GM12874 (cell line): ENCODE data around the gene AFG3L2.

Experiments
- TF ChIP-seq, protein P1 (sequence below): IDR thresholded peaks from 2 replicates; pipeline ENCODE4 v1.5.1; 2011; ENCODE audit warnings: low read depth, mild to moderate bottlenecking, control low read depth, low read length, moderate library complexity; ENCODE audit not compliant: insufficient read depth

AFG3L2 gene

DNA sequence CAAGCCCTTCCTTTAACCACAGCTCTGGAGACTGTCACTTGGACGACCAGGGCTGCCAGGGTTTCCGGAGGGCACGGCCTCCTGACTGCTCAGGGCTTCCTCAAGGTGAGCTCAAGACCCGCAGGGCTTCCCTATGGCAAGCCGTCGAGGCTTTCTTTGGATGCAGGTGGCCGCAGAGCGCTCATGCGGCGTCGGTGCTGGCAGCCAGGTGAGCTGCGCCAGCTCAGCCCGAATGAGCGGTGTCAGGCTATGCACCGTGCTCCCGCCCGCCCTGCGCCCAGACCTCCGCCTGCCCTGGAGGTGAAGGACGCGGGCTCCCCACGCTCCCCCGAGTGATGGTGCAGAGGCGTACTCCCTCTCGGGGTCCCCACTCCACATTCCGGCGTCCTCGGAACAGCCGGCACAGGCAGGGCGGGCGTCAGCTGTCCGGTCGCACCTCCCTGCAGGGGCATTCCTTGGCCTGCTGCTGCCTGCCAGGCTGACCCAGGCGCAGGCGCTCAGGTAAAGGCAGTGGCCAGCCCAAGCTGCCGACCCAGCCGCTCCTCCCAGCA lies 89.8 kb downstream of the AFG3L2 start:
- TF ChIP-seq, protein P1, sequence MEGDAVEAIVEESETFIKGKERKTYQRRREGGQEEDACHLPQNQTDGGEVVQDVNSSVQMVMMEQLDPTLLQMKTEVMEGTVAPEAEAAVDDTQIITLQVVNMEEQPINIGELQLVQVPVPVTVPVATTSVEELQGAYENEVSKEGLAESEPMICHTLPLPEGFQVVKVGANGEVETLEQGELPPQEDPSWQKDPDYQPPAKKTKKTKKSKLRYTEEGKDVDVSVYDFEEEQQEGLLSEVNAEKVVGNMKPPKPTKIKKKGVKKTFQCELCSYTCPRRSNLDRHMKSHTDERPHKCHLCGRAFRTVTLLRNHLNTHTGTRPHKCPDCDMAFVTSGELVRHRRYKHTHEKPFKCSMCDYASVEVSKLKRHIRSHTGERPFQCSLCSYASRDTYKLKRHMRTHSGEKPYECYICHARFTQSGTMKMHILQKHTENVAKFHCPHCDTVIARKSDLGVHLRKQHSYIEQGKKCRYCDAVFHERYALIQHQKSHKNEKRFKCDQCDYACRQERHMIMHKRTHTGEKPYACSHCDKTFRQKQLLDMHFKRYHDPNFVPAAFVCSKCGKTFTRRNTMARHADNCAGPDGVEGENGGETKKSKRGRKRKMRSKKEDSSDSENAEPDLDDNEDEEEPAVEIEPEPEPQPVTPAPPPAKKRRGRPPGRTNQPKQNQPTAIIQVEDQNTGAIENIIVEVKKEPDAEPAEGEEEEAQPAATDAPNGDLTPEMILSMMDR: no peak

DNA sequence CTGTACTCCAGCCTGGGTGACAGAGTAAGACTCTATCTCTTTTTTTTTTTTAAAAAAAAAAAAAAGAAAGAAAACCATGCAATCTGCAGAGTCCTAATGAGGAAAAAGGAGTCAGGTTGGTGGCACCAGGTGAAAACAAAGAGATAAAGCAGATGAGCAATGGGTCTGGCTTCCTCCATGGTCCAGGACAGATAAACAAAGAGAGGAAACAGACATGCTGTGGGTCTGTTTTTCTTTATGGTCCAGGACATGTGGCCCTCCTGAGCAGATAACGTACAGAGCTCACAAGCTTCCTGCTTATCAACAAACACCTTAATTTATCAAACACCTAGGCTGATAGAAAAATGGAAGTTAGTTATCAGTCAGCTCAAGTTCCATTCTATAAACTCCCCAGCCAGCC lies 93.4 kb downstream of the AFG3L2 start:
- TF ChIP-seq, protein P1: no peak

DNA sequence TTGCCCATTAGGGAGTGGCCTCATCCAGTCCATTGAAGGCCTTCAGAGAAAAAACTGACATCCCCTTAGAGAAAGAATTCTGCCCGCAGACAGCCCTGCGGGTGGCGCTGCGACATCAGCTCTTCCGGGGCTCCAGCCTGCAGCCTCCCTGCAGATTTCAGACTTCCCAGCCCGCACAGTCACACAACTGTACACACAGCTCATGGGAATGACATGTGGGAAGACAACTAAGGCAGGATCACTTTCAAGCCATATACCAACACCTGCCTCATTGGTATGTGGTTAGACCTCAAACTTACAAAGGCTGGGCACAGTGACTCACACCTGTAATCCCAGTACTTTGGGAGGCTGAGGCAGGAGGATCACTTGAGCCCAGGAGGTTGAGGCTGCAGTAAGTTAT lies 93.8 kb downstream of the AFG3L2 start:
- TF ChIP-seq, protein P1: no peak

DNA sequence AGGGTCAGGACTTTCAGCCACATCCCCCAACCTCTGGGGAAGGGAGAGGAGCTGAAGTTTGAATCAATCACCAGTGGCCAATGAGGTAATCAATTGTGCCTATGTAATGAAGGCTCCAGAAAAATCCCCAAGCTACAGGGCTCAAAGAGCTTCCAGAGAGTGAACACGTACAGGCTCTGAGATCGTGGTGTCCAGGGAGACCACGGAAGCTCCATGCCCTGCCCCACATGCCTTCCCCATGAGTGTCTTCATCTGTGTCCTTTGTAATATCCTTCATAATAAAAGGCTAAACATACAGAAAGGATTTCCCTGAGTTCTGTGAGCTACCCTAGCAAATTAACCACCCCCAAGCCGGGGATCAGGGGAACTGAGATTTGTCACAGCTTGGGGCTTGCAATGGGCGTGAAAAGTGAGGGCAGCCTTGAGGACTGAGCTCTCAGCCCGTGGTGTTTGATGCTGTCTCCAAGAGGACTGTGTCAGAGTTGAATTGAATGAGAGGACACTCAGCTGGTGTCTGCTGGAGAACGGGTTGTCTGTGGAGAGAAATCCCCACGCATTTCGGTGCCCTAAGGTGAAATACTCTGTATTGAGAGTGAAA lies 94.5 kb downstream of the AFG3L2 start:
- TF ChIP-seq, protein P1: no peak

DNA sequence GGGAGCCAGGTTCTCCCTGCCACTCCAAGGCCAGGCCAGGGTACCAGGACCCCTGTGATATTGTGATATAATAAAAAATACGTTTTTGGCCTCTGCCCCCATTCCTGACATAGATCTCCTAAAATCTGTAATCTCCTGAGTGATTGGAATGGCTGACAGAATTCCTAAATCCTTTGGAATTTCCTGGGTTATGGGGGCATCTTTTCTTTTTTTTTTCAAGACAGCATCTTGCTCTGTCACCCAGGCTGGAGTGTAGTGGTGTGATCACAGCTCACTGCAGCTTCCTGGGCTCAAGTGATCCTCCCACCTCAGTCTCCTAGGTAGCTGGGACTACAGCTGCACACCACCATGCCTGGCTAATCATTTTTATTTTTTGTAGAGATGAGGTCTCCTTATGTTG lies 95.2 kb downstream of the AFG3L2 start:
- TF ChIP-seq, protein P1: no peak

DNA sequence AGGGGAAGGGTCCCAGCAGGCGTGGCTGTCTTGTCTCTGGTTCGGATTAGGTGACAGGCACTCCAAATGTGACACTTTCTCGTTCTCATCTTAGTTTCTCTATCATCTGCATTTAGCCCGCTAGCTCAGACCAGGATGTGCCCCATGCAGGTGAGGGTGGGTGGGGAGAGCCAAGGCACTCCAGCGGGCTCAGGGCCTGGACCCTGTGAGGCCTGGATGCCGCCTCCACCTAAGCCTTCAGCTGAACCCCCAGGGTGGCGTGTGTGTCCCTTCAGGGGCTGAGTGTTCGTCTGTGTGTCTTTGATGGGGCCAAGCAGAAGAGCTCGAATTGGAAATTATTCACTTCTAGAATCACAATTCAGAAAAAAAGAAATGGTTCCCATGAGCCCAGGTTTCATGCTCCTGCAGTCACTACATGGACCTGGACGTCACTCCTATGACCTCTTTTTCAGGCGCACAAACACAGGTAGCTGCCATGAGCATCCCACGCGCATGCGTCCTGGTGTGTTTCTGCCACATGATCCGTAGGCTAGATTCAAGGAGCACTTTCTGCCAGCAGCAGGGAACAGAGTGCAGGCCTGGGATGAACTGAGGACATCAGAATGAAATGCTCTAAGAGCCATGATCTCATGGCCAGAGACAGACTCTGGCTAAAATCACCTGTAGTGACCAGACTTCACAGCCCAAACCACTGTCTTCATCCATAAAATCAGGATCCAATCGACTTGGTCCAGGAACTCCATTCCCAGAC lies 97.1 kb downstream of the AFG3L2 start:
- TF ChIP-seq, protein P1: no peak
